Endothelial cell (in vitro differentiated cells): ENCODE data around the gene SF3A2. TPM values are rescaled to one million over a fixed set of nuclear protein-coding genes. Genes with fewer than 3 reads are reported as not detected.
A peak's percentile ranks its signal among the peaks of the same experiment; 100 is the strongest.

Source experiments
- DNase-seq: peaks from one replicate; pipeline ENCODE4 v3.0.0; 2021; ENCODE audit warnings: low spot score
- H3K27ac Mint-ChIP-seq: one replicate; pipeline ENCODE4 v1.8.0; 2021; ENCODE audit warnings: mixed read lengths, inconsistent platforms; ENCODE audit not compliant: unreplicated experiment
- H3K27me3 Mint-ChIP-seq: one replicate; pipeline ENCODE4 v1.8.0; 2021; ENCODE audit warnings: mild to moderate bottlenecking, moderate library complexity, mixed read lengths, inconsistent platforms; ENCODE audit not compliant: unreplicated experiment
- H3K36me3 Mint-ChIP-seq: one replicate; pipeline ENCODE4 v1.8.0; 2021; ENCODE audit warnings: mild to moderate bottlenecking, low read depth, mixed read lengths, inconsistent platforms; ENCODE audit not compliant: unreplicated experiment
- H3K4me1 Mint-ChIP-seq: one replicate; pipeline ENCODE4 v1.8.0; 2021; ENCODE audit warnings: mild to moderate bottlenecking, mixed read lengths, inconsistent platforms; ENCODE audit not compliant: unreplicated experiment
- H3K4me3 Mint-ChIP-seq: one replicate; pipeline ENCODE4 v1.8.0; 2021; ENCODE audit warnings: mild to moderate bottlenecking, mixed read lengths, inconsistent platforms; ENCODE audit not compliant: unreplicated experiment
- H3K9me3 Mint-ChIP-seq: one replicate; pipeline ENCODE4 v1.8.0; 2021; ENCODE audit warnings: mixed read lengths, inconsistent platforms; ENCODE audit not compliant: unreplicated experiment
- total RNA-seq: library from RNA; stranded (reverse); fragmentation: NEBNext Ultra II Directional; extraction: Animal tissue kit (Norgen Biotek cat#: 25700); gene quantifications from one replicate; pipeline ENCODE4 v1.2.1, GENCODE V29; 2021; ENCODE audit not compliant: unreplicated experiment
- TF ChIP-seq, protein P1 (sequence below): fragments of 200-600 bp; sonication (generic); IDR thresholded peaks from one replicate; pipeline ENCODE4 v1.5.0; 2021; ENCODE audit warnings: antibody characterized with exemption; ENCODE audit not compliant: unreplicated experiment

SF3A2 gene
- total RNA-seq, 1 donor from 2014 or later: 137 TPM

DNA sequence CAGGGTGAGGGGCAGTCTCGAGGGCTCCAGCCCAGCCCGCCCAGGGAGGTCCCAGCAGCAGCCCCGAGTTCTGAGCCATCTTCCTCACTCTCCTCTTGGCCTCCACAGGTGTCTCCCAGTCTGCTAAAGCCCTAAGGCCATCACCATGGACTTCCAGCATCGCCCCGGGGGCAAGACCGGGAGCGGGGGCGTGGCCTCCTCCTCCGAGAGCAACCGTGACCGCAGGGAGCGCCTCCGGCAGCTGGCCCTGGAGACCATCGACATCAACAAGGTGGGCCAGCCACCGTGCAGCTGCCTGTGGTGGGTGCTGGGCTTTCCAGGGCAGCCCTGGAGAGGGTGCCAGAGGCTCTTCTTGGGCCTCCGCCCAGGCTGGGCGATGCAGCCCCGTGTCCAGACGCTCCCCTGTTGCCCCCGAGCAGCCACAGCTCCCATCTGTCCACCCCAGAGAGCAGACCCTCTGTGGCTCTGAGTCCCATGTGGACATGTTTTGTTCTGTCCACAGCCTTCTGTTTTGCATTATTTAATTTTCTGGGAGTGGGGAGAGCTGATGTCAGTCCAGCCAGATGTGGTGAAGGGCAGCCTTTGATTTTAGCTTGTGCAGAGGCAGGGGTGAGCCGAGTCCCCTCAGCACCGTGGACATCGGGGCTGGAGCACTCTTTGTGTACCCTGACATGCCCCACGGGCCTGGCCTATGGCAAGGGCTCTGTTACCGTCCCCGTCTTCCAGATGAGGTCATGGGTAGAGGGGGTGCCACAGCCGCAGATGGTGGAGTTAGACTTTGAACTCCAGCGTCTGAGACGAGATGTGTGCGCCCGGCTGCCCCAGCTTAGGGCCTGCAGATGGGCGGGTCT, 6.9 kb downstream of the SF3A2 start:
- Mint-ChIP-seq H3K27me3 (peaks cover 6% of the 10 kb centered on the region), H3K27ac (no peak overlapping the region), H3K9me3 (no peaks in the 10 kb centered on the region), H3K36me3 (peaks cover 16% of the 10 kb centered on the region), H3K4me3 (no peak overlapping the region), H3K4me1 (peaks cover 34% of the 10 kb centered on the region)
- TF ChIP-seq, protein P1, sequence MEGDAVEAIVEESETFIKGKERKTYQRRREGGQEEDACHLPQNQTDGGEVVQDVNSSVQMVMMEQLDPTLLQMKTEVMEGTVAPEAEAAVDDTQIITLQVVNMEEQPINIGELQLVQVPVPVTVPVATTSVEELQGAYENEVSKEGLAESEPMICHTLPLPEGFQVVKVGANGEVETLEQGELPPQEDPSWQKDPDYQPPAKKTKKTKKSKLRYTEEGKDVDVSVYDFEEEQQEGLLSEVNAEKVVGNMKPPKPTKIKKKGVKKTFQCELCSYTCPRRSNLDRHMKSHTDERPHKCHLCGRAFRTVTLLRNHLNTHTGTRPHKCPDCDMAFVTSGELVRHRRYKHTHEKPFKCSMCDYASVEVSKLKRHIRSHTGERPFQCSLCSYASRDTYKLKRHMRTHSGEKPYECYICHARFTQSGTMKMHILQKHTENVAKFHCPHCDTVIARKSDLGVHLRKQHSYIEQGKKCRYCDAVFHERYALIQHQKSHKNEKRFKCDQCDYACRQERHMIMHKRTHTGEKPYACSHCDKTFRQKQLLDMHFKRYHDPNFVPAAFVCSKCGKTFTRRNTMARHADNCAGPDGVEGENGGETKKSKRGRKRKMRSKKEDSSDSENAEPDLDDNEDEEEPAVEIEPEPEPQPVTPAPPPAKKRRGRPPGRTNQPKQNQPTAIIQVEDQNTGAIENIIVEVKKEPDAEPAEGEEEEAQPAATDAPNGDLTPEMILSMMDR: no peak
- no peak for DNase-seq

DNA sequence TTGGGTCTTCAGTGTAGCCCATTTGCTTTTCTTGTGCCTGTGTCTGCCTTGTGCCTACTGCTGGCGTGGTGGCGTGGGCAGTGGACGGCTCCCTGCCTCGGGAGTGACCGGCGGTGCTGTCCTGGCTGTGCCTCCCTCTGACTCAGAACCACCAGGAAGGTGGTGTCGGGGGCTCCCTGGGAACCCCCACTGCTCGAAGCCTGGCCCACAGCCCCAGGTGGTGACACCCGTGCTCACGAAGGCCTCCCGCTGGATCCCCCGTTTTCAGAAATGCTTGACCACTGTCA, 7.4 kb downstream of the SF3A2 start:
- DNase-seq: no peak
- Mint-ChIP-seq H3K36me3 (peaks cover 12% of the 10 kb centered on the region), H3K27me3 (peaks cover 4% of the 10 kb centered on the region), H3K4me1 (peaks cover 29% of the 10 kb centered on the region), H3K27ac (no peak overlapping the region), H3K4me3 (no peak overlapping the region), H3K9me3 (no peaks in the 10 kb centered on the region)
- TF ChIP-seq, protein P1: no peak

DNA sequence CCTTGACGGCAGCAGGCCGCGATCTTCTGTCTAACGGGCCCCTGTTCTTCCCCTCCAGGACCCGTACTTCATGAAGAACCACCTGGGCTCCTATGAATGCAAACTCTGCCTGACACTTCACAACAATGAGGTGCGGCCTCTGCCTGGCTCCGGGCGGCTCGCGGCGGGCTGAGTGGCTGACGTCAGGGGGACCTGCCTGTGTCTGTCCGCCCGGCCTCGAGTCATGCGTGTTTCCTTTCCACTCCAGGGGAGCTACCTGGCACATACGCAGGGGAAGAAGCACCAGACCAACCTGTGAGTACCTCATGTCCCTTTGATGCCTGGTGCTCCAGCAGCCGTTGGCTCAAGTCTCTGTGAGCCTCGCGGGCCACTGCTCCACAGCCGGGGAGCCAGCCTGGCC, 7.9 kb downstream of the SF3A2 start:
- H3K4me3 Mint-ChIP-seq: no peak overlapping the region
- peaks cover 4% of the 10 kb centered on the region for H3K27me3 Mint-ChIP-seq
- H3K4me1 Mint-ChIP-seq: peaks cover 26% of the 10 kb centered on the region
- DNase-seq: no peak
- peaks cover 12% of the 10 kb centered on the region for H3K36me3 Mint-ChIP-seq
- no peak overlapping the region for H3K27ac Mint-ChIP-seq
- H3K9me3 Mint-ChIP-seq: no peaks in the 10 kb centered on the region
- TF ChIP-seq, protein P1: no peak

DNA sequence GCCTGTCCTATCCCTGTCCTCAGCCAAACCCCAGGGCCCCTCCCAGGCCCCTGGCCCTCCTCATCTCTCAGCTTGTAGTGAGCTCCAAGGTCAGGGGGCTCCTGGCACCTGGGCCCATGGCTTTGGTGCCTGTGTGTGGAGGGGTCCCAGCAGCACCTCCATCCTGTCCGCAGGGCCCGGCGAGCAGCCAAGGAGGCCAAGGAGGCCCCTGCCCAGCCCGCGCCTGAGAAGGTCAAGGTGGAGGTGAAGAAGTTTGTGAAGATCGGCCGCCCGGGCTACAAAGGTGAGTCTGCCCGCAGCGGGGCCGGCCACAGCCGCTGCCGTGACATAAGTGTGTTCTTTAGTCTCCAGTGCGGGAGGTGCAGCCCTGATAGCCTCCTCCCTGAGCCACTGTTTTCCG, 8.6 kb downstream of the SF3A2 start:
- peaks cover 21% of the 10 kb centered on the region for H3K4me1 Mint-ChIP-seq
- no peak overlapping the region for H3K4me3 Mint-ChIP-seq
- no peak for DNase-seq
- no peaks in the 10 kb centered on the region for H3K9me3 Mint-ChIP-seq
- no peak overlapping the region for H3K27ac Mint-ChIP-seq
- peaks cover 12% of the 10 kb centered on the region for H3K36me3 Mint-ChIP-seq
- peaks cover 6% of the 10 kb centered on the region for H3K27me3 Mint-ChIP-seq
- TF ChIP-seq, protein P1: no peak

DNA sequence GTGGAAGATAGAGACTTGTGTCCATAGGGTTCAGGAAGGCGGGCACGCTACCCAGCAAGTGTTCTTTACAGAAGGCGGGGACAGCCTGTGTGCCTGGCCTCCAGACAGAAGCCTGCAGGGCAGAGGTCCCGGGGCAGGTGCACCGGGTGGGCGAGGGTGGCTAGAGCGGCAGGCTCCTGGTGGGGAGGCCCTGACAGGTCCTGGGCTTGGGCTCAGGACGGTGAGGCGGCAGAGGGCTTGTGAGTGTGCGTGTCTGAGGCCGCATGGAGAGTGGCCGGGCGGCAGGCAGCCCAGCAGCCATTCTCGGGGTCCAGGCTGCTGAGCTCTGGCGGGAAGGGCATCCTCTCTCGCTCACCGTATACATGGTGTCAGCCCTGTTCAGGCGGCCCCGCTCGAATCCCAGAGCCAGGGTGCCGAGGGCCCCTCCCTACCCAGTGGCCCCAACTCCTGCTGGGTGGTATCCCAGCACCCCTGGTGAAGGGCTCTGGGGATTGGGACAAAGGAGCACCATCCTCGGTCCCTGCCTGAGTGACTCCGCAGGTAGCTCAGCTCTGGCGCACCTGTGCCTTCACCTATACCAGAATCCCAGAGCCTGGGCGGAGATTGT, 9.5 kb downstream of the SF3A2 start:
- Mint-ChIP-seq H3K9me3 (no peaks in the 10 kb centered on the region), H3K4me3 (peak overlapping the region; percentile 56)
- TF ChIP-seq, protein P1: no peak

More for the DNA sequence above, 9.5 kb downstream of the SF3A2 start:
- no peak overlapping the region for H3K27ac Mint-ChIP-seq
- peaks cover 5% of the 10 kb centered on the region for H3K27me3 Mint-ChIP-seq
- DNase-seq: no peak
- peaks cover 13% of the 10 kb centered on the region for H3K4me1 Mint-ChIP-seq
- peaks cover 12% of the 10 kb centered on the region for H3K36me3 Mint-ChIP-seq
